ENCODE measurements around the gene IFIH1.

IFIH1 gene

DNA sequence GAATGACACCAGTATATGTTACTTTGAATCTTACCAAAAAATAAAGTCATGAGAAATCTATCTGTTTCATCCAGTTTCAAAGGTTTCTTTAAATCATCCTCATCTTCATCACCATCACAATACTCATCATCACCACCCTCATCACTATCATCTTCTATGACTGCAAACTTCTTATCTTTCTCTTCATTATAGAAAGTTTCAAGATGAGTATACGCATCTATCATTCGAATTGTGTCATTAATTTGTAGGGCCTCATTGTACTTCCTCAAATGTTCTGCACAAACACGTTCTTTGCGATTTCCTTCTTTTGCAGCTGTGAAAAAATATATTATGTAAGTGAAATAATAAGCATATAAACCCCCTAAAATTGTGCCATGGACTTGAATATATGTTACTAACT lies 41.1 kb downstream of the IFIH1 start:
- Histone ChIP-seq H3K4me1 (ENCODE audit: insufficient read depth, poor library complexity, severe bottlenecking) (no peaks in the 10 kb centered on the region), H3K9me3 (ENCODE audit: severe bottlenecking) (no peaks in the 10 kb centered on the region), H3K27me3 (ENCODE audit: insufficient read depth, poor library complexity, severe bottlenecking) (no peaks in the 10 kb centered on the region), H3K36me3 (ENCODE audit: low read depth) (peaks cover 16% of the 10 kb centered on the region; the same call in 1 of the 2 replicates), H3K27ac (ENCODE audit: poor library complexity, severe bottlenecking) (no peak overlapping the region), H3K4me3 (ENCODE audit: severe bottlenecking) (no peak overlapping the region)
- no peak for ATAC-seq (ENCODE audit: low read depth)
- DNase-seq (ENCODE audit: low spot score), result no peak
- TF ChIP-seq, protein P1, sequence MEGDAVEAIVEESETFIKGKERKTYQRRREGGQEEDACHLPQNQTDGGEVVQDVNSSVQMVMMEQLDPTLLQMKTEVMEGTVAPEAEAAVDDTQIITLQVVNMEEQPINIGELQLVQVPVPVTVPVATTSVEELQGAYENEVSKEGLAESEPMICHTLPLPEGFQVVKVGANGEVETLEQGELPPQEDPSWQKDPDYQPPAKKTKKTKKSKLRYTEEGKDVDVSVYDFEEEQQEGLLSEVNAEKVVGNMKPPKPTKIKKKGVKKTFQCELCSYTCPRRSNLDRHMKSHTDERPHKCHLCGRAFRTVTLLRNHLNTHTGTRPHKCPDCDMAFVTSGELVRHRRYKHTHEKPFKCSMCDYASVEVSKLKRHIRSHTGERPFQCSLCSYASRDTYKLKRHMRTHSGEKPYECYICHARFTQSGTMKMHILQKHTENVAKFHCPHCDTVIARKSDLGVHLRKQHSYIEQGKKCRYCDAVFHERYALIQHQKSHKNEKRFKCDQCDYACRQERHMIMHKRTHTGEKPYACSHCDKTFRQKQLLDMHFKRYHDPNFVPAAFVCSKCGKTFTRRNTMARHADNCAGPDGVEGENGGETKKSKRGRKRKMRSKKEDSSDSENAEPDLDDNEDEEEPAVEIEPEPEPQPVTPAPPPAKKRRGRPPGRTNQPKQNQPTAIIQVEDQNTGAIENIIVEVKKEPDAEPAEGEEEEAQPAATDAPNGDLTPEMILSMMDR (IDR thresholded peaks at IDR 0.05; ENCODE audit: poor library complexity, severe bottlenecking), result no peak

DNA sequence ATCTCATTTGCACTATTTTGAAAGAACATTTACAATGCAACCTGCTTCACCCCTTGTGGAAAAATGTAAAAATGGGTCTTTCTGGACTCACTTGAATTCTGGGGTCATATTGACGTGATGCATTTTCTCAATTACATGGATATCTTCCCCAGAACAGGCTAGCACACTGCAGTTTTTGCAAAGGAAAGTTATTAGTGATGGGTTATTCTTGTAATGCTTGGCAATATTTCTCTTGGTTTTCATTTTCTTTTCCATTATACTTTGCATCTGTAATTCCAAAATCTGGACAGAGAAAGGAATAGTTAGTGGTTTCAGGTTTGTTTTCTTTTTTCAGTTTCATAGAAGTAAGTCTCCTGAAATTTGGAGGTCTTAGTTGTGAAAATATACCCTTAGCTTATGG lies 50.5 kb downstream of the IFIH1 start:
- no peaks in the 10 kb centered on the region for H3K27me3 ChIP-seq (ENCODE audit: insufficient read depth, poor library complexity, severe bottlenecking)
- no peak overlapping the region for H3K27ac ChIP-seq (ENCODE audit: poor library complexity, severe bottlenecking)
- TF ChIP-seq, protein P1 (IDR thresholded peaks at IDR 0.05; ENCODE audit: poor library complexity, severe bottlenecking), result no peak
- no peaks in the 10 kb centered on the region for H3K9me3 ChIP-seq (ENCODE audit: severe bottlenecking)
- DNase-seq (ENCODE audit: low spot score), result no peak
- no peak for ATAC-seq (ENCODE audit: low read depth)
- H3K36me3 ChIP-seq (ENCODE audit: low read depth), result peaks cover 5% of the 10 kb centered on the region
- no peaks in the 10 kb centered on the region for H3K4me1 ChIP-seq (ENCODE audit: insufficient read depth, poor library complexity, severe bottlenecking)
- H3K4me3 ChIP-seq (ENCODE audit: severe bottlenecking), result no peak overlapping the region

DNA sequence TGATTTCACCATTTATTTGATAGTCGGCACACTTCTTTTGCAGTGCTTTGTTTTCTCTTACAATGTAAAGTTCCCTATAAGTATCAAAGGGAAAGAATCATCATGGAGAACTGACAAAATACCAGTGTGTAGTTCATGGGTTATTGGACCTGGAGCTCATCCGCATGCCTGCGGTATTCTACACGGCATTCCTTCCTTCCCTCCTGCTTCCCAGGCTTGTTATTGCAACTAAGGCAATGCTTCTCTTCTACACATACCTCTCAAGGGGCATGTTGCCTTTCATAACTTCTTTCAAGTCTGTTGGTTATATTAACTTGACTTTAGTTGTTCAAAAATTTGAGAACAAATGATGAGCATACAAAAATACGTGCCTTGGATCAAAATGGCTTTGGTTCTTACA lies 51.0 kb downstream of the IFIH1 start:
- no peak overlapping the region for H3K4me3 ChIP-seq (ENCODE audit: severe bottlenecking)
- H3K27ac ChIP-seq (ENCODE audit: poor library complexity, severe bottlenecking), result no peak overlapping the region
- no peaks in the 10 kb centered on the region for H3K27me3 ChIP-seq (ENCODE audit: insufficient read depth, poor library complexity, severe bottlenecking)
- no peaks in the 10 kb centered on the region for H3K4me1 ChIP-seq (ENCODE audit: insufficient read depth, poor library complexity, severe bottlenecking)
- TF ChIP-seq, protein P1 (IDR thresholded peaks at IDR 0.05; ENCODE audit: poor library complexity, severe bottlenecking), result no peak
- DNase-seq (ENCODE audit: low spot score) (no peak), ATAC-seq (ENCODE audit: low read depth) (no peak)
- H3K36me3 ChIP-seq (ENCODE audit: low read depth), result peaks cover 5% of the 10 kb centered on the region
- H3K9me3 ChIP-seq (ENCODE audit: severe bottlenecking), result no peaks in the 10 kb centered on the region

DNA sequence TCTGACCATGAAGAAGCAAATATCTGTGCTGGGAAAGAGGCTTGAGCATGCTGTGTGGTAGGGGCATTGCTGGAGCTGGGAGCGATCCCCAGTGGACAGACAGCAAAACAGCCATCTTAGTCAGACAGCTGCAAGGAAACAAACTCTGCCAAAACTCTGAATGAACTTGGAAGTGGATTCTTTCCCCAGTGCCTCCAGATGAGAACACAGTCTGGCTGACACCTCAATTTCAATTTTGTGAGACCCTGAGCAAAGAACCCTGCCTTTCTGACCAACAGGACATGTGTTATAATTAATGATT lies 52.1 kb downstream of the IFIH1 start:
- no peak for DNase-seq (ENCODE audit: low spot score)
- Histone ChIP-seq H3K4me1 (ENCODE audit: insufficient read depth, poor library complexity, severe bottlenecking) (peaks cover 9% of the 10 kb centered on the region), H3K27ac (ENCODE audit: poor library complexity, severe bottlenecking) (no peak overlapping the region), H3K9me3 (ENCODE audit: severe bottlenecking) (no peaks in the 10 kb centered on the region), H3K4me3 (ENCODE audit: severe bottlenecking) (no peak overlapping the region), H3K36me3 (ENCODE audit: low read depth) (no peaks in the 10 kb centered on the region; the same call in 1 of the 2 replicates), H3K27me3 (ENCODE audit: insufficient read depth, poor library complexity, severe bottlenecking) (no peaks in the 10 kb centered on the region)
- TF ChIP-seq, protein P1 (IDR thresholded peaks at IDR 0.05; ENCODE audit: poor library complexity, severe bottlenecking), result no peak
- no peak for ATAC-seq (ENCODE audit: low read depth)

DNA sequence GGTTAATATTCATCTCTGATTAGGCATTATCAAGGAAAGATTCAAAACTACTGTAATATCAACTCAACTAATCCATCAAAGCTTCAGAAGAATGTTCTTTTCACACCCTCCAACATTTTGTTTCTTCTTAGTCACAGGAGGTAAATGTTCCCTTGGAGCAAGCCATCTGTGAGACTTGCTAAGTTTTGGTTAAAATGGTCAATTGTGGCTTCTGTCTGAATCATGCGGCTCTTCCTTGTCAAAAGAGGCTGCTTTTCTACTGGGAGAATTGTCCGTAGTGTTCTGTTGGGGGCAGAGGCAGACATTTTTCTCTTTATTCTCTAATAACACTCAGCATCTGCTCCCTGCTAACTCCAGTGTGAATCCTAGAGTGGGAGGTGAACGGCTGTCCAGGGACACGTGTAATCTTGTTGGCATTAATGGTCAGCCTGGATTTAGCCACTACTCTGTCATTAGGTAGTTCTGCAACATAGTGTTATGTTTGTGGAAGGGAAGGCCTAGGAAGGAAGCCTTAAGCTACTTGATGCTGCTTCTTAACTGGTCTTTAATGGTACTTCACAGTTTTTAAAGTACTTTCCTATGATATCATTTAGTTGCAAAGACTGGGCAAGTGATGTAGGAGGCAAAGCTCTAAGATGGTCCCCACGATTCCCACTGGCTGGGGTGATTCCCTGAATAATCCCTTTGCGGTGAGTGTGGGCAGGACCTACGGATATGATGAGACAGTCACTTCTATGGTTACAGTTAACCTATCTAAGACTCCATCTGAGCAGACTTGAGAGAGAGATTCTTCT lies 52.6 kb downstream of the IFIH1 start:
- H3K4me3 ChIP-seq (ENCODE audit: severe bottlenecking), result no peak overlapping the region
- ATAC-seq (ENCODE audit: low read depth), result no peak
- no peaks in the 10 kb centered on the region; the same call in 1 of the 2 replicates for H3K36me3 ChIP-seq (ENCODE audit: low read depth)
- no peaks in the 10 kb centered on the region for H3K9me3 ChIP-seq (ENCODE audit: severe bottlenecking)
- no peaks in the 10 kb centered on the region for H3K27me3 ChIP-seq (ENCODE audit: insufficient read depth, poor library complexity, severe bottlenecking)
- TF ChIP-seq, protein P1 (IDR thresholded peaks at IDR 0.05; ENCODE audit: poor library complexity, severe bottlenecking), result no peak
- peaks cover 15% of the 10 kb centered on the region for H3K4me1 ChIP-seq (ENCODE audit: insufficient read depth, poor library complexity, severe bottlenecking)
- no peak for DNase-seq (ENCODE audit: low spot score)
- no peak overlapping the region for H3K27ac ChIP-seq (ENCODE audit: poor library complexity, severe bottlenecking)
